22Rv1 (cell line): ENCODE data around the gene GRB7.
"Not testable (repeated sequence)": the region's sequence is repeated elsewhere in the genome, so short reads cannot be mapped to it uniquely, and the experiment has no call there.

Source experiments
- CTCF ChIP-seq: fragments of 450-650 bp; IDR thresholded peaks from 2 replicates; pipeline ENCODE4 v1.5.1; 2017; ENCODE audit warnings: mild to moderate bottlenecking
- ZFX ChIP-seq: fragments of 450-650 bp; IDR thresholded peaks from 2 replicates; pipeline ENCODE4 v1.6.1; 2017; ENCODE audit warnings: antibody characterized with exemption, borderline replicate concordance

- not testable (repeated sequence) for TF ChIP-seq CTCF, ZFX
These were observed 26.4 kb downstream of the GRB7 start for GRCh38 chr17:39764171-39764570.
